ENCODE results near the gene STX2.

GRCh38 chr12:130818635-130819576 lies 20.1 kb downstream of the STX2 start:
- TF ChIP-seq CTCF (IDR thresholded peaks at IDR 0.05): peak in 2 of 3 experiments; percentile 72 to 94
- TF ChIP-seq POLR2AphosphoS5 (IDR thresholded peaks at IDR 0.05): no peak
- no peak for TF ChIP-seq POLR2A (IDR thresholded peaks at IDR 0.05; ENCODE audit: low read depth)
- TF ChIP-seq EP300 (IDR thresholded peaks at IDR 0.05): no peak

Data from esophagus muscularis mucosa (tissue), 4 donors.